Panc1 (cell line): Measurements from ENCODE around the gene MAD1L1. TPM values are rescaled to one million over a fixed set of nuclear protein-coding genes. Genes with fewer than 3 reads are reported as not detected.

Experiments used
- ATAC-seq: fragments of 200-7000 bp; cut with Tn5 transposase; 2 replicates; pipeline ENCODE4 v1.9.1; 2020; ENCODE audit warnings: mild to moderate bottlenecking, moderate library complexity
- BruUV-seq: library from RNA; stranded (reverse); fragments of 400-500 nt; replicated peaks from 2 replicates; lab custom pipeline; 2021; lab: Mats Ljungman, UMichigan
- CTCF ChIA-PET: fragments of 300-600 bp; sonication (Branson Sonifier 250); formaldehyde crosslinking; loops from one replicate; lab custom pipeline; 2022; ENCODE audit warnings: antibody characterized with exemption; lab: Charles Lee
- POLR2A ChIA-PET: fragments of 300-600 bp; sonication (Branson Sonifier 250); formaldehyde crosslinking; loops from one replicate; lab custom pipeline; 2022; ENCODE audit warnings: antibody characterized with exemption; lab: Charles Lee
- DNase-seq: peaks from one replicate; pipeline ENCODE4 v3.0.0-alpha.2; 2010; ENCODE audit warnings: low read depth, low spot score
- H3K27ac ChIP-seq: 2 replicates; pipeline ENCODE4 v1.5.1; 2011; ENCODE audit warnings: mild to moderate bottlenecking, low read length, inconsistent platforms
- H3K27me3 ChIP-seq: fragments of 200-500 bp; sonication (Bioruptor generic); 2 replicates; pipeline ENCODE4 v1.6.0; 2014; ENCODE audit warnings: low read length, inconsistent platforms; ENCODE audit not compliant: control insufficient read depth, insufficient read depth
- H3K36me3 ChIP-seq: fragments of 200-500 bp; sonication (Bioruptor generic); 2 replicates; pipeline ENCODE4 v1.5.1; 2014; ENCODE audit warnings: inconsistent platforms, mild to moderate bottlenecking, low read length, moderate library complexity; ENCODE audit not compliant: control insufficient read depth, insufficient read depth
- H3K4me1 ChIP-seq: 2 replicates; pipeline ENCODE4 v1.5.1; 2011; ENCODE audit warnings: inconsistent platforms, mild to moderate bottlenecking, low read length, moderate library complexity; ENCODE audit not compliant: control insufficient read depth, insufficient read depth
- H3K4me3 ChIP-seq, 2 experiments: 2 replicates each; pipeline ENCODE4 v1.5.1; 2011 to 2012; ENCODE audit warnings: low read depth in 2 of 2, low read length in 2 of 2, mild to moderate bottlenecking in 2 of 2, inconsistent platforms in 1 of 2, moderate library complexity in 1 of 2
- H3K9me3 ChIP-seq: fragments of 200-500 bp; sonication (Bioruptor generic); 2 replicates; pipeline ENCODE4 v1.5.1; 2014; ENCODE audit warnings: low read depth, mild to moderate bottlenecking, inconsistent platforms, low read length, moderate library complexity; ENCODE audit not compliant: control insufficient read depth, insufficient read depth
- POLR2AphosphoS5 ChIP-seq: IDR thresholded peaks from 2 replicates; pipeline ENCODE4 v1.6.1; 2012; ENCODE audit warnings: mild to moderate bottlenecking, low read depth, low read length, moderate library complexity
- SIN3A ChIP-seq: IDR thresholded peaks from 2 replicates; pipeline ENCODE4 v1.6.1; 2012; ENCODE audit warnings: low read depth, mild to moderate bottlenecking, low read length, moderate library complexity, borderline replicate concordance; ENCODE audit not compliant: insufficient read depth
- TCF7L2 ChIP-seq: IDR thresholded peaks from 2 replicates; pipeline ENCODE4 v1.6.1; 2011; ENCODE audit warnings: mild to moderate bottlenecking, low read depth, low read length, inconsistent platforms
- in situ Hi-C: cut with HindIII; loops from 2 replicates; pipeline ENCODE4 v1.10.0; 2016; ENCODE audit warnings: low sequenced_read_pairs, low pct_unique_long_range_greater_than_20kb
- intact Hi-C: fragments of 100-400 bp; cut with micrococcal nuclease; formaldehyde crosslinking; loops from one replicate; pipeline ENCODE4 v1.10.0; 2022; ENCODE audit not compliant: unreplicated experiment
- total RNA-seq: library from RNA; stranded (reverse); gene quantifications from one replicate; pipeline ENCODE4 v1.2.1, GENCODE V29; 2021; ENCODE audit not compliant: unreplicated experiment
- TF ChIP-seq, protein P1 (sequence below): fragments of 450-650 bp; IDR thresholded peaks from 2 replicates; pipeline ENCODE4 v1.5.1; 2017; ENCODE audit warnings: mild to moderate bottlenecking
- TF ChIP-seq, protein P2 (sequence below), 2 experiments: IDR thresholded peaks; 2 replicates each; pipeline ENCODE4 v1.6.1; 2011 to 2012; ENCODE audit warnings: low read depth in 2 of 2, control low read depth in 1 of 2, low read length in 1 of 2, mild to moderate bottlenecking in 1 of 2, moderate library complexity in 1 of 2; ENCODE audit not compliant: insufficient read depth in 1 of 2

MAD1L1 gene
- total RNA-seq, 1 experiment from 2014 or later = 70.8 TPM

DNA sequence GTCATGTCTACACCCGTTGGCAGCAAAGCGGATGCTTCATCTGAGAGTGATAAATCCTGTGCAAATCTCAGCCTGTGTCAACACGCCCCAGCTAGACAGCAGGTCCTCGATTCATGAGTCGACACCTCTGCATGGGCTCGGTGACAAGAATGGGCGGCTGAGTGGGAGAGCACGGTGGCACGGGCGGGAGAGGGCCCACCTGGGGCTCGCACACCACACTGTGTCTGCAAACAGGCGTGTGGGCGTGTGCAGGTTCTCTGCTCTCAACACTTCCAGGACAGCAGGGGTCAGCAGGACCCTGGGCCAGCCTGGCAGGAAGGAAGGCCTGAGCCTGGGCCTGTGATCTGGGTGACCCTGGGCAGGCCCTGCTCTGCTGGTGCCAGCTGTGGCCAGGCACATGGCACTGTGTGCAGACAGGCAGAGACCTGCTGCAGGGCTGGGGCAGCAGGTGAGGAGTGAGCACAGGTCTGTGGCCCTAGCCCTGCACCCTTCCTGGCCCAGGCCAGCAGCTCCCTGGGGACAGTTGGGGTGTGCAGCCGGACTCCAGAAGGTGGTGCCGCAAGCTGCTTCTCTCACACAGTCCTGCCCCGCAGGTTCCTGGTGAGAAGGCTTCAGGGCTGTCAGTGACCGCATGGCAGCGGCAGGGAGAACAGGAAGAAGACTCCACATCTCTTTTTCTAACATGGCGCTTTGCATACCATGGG, 346.2 kb downstream of the MAD1L1 start:
- Histone ChIP-seq H3K9me3 (no peaks in the 10 kb centered on the region), H3K36me3 (no peaks in the 10 kb centered on the region), H3K4me1 (peaks cover 18% of the 10 kb centered on the region), H3K4me3 (no peak overlapping the region), H3K27me3 (no peaks in the 10 kb centered on the region), H3K27ac (no peak overlapping the region)
- ATAC-seq = no peak
- no peak for TF ChIP-seq SIN3A
- TF ChIP-seq, protein P1, sequence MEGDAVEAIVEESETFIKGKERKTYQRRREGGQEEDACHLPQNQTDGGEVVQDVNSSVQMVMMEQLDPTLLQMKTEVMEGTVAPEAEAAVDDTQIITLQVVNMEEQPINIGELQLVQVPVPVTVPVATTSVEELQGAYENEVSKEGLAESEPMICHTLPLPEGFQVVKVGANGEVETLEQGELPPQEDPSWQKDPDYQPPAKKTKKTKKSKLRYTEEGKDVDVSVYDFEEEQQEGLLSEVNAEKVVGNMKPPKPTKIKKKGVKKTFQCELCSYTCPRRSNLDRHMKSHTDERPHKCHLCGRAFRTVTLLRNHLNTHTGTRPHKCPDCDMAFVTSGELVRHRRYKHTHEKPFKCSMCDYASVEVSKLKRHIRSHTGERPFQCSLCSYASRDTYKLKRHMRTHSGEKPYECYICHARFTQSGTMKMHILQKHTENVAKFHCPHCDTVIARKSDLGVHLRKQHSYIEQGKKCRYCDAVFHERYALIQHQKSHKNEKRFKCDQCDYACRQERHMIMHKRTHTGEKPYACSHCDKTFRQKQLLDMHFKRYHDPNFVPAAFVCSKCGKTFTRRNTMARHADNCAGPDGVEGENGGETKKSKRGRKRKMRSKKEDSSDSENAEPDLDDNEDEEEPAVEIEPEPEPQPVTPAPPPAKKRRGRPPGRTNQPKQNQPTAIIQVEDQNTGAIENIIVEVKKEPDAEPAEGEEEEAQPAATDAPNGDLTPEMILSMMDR = no peak
- TF ChIP-seq TCF7L2 = no peak
- TF ChIP-seq, protein P2, sequence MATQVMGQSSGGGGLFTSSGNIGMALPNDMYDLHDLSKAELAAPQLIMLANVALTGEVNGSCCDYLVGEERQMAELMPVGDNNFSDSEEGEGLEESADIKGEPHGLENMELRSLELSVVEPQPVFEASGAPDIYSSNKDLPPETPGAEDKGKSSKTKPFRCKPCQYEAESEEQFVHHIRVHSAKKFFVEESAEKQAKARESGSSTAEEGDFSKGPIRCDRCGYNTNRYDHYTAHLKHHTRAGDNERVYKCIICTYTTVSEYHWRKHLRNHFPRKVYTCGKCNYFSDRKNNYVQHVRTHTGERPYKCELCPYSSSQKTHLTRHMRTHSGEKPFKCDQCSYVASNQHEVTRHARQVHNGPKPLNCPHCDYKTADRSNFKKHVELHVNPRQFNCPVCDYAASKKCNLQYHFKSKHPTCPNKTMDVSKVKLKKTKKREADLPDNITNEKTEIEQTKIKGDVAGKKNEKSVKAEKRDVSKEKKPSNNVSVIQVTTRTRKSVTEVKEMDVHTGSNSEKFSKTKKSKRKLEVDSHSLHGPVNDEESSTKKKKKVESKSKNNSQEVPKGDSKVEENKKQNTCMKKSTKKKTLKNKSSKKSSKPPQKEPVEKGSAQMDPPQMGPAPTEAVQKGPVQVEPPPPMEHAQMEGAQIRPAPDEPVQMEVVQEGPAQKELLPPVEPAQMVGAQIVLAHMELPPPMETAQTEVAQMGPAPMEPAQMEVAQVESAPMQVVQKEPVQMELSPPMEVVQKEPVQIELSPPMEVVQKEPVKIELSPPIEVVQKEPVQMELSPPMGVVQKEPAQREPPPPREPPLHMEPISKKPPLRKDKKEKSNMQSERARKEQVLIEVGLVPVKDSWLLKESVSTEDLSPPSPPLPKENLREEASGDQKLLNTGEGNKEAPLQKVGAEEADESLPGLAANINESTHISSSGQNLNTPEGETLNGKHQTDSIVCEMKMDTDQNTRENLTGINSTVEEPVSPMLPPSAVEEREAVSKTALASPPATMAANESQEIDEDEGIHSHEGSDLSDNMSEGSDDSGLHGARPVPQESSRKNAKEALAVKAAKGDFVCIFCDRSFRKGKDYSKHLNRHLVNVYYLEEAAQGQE (IDR thresholded peaks at IDR 0.05; ENCODE audit: insufficient read depth in 1 of 2, low read depth in 2 of 2, low read length in 1 of 2) = no peak
- no peak for TF ChIP-seq POLR2AphosphoS5
- CTCF ChIA-PET = no interaction called here
- POLR2A ChIA-PET = no interaction called here
- DNase-seq = no peak
- in situ Hi-C loops = no loop called here
- BruUV-seq = no TSS peak
- intact Hi-C loops = no loop called here

DNA sequence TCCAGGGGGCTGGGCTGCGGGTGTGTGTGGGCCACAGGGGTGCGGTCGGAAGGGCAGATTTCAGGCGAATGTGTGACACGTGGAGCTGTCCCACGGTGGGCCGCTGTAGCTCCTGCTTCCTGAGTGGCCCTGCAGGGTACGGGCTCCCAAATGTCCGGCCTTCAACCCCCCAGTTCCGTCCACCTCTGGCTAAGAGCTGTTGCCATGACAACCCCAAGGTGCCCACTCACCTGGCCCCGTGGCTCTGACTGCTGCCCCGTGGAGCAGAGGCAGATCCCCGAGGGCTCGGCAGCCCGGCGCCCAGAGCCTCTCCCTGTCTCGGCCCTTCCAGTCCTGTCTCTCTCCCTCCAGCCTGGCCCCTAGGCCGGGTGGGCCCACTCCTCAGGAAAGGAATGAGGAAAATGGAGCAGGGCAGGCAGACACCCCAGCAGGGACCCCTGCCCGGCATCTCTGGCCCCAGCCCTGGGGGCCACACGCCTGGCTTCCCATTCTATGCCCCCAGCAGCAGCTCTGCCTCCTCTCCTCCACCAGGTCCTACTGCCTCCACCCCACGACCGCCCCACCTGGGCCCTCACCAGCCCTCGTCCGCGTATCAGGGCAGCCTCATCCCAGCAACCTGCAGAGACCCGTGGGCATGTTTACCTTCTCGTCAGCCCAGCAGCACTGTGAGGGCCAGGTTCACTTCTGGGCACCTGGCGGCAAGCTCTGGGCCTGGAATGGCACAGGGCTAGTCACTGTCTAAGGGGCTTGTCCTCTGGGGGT, 347.1 kb downstream of the MAD1L1 start:
- POLR2A ChIA-PET = no interaction called here
- TF ChIP-seq, protein P2 (IDR thresholded peaks at IDR 0.05; ENCODE audit: insufficient read depth in 1 of 2, low read depth in 2 of 2, low read length in 1 of 2) = no peak
- TF ChIP-seq POLR2AphosphoS5 (no peak), SIN3A (no peak), TCF7L2 (no peak)
- TF ChIP-seq, protein P1 = no peak
- Histone ChIP-seq H3K27ac (no peak overlapping the region), H3K36me3 (no peaks in the 10 kb centered on the region), H3K4me1 (peaks cover 18% of the 10 kb centered on the region), H3K9me3 (no peaks in the 10 kb centered on the region), H3K27me3 (no peaks in the 10 kb centered on the region), H3K4me3 (no peak overlapping the region)
- CTCF ChIA-PET = no interaction called here
- DNase-seq (no peak), ATAC-seq (no peak)
- intact Hi-C loops (no loop called here), in situ Hi-C loops (no loop called here)
- BruUV-seq = no TSS peak
